Urinary bladder (tissue), 4 donors: Measurements from ENCODE around the gene IL36B. TPM values are rescaled to one million over a fixed set of nuclear protein-coding genes. Genes with fewer than 3 reads are reported as not detected.

ENCODE experiments used
- DNase-seq: peaks from one replicate; pipeline ENCODE4 v3.0.0-alpha.2; 2015; ENCODE audit errors: extremely low spot score
- H3K27ac ChIP-seq: one replicate; pipeline ENCODE4 v1.5.1; 2013; ENCODE audit warnings: low read depth, mild to moderate bottlenecking, moderate library complexity
- H3K36me3 ChIP-seq: one replicate; pipeline ENCODE4 v1.6.1; 2013; ENCODE audit warnings: mild to moderate bottlenecking, moderate library complexity; ENCODE audit not compliant: insufficient read depth
- H3K4me1 ChIP-seq: one replicate; pipeline ENCODE4 v1.6.1; 2013; ENCODE audit warnings: mild to moderate bottlenecking, moderate library complexity; ENCODE audit not compliant: insufficient read depth
- H3K4me3 ChIP-seq: one replicate; pipeline ENCODE4 v1.5.1; 2013; ENCODE audit warnings: low read depth, low read length
- WGBS: extraction: QIAGEN DNeasy Blood & Tissue Kit; methylation state at CpG from one replicate; pipeline ENCODE4 v1.1.7; 2013; 5-methylcytosine and 5-hydroxymethylcytosine counted together
- polyA plus RNA-seq: library from polyadenylated mRNA; stranded (reverse); fragments of 200-250 nt; gene quantifications from one replicate; pipeline ENCODE4 v1.2.3, GENCODE V29; 2013
- total RNA-seq: library from RNA; depleted of rRNA; stranded (reverse); fragments of >200 nt; gene quantifications from one replicate; pipeline ENCODE4 v1.2.3, GENCODE V29; 2014
- donor health status: healthy with polysubstance abuse.
- donor health status: healthy.

IL36B gene
- total and polyA plus RNA-seq, 2 donors: not detected

DNA sequence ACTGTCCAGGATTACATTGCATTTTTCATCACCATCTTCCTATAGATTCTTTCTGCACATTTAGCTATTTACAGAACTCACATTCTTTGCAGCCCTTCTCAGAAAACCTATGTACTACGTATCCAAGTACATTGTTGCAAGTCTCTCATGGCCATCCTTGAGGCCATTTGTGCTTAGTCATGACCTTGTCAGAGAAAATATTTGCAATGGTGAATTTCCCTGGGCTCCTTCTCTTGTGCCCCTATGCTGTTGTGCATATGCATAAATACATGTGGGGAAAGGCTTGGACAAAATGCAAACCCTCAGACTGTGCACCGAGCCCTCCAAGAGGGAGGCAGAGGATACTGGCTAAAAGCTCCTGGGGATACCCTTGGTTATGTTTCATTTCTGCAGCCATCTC, 27.9 kb downstream of the IL36B start:
- no peaks in the 10 kb centered on the region for H3K4me1 ChIP-seq
- 94% methylated on average over 2 of the region's 2 CpGs for WGBS
- H3K27ac ChIP-seq: no peak overlapping the region
- H3K36me3 ChIP-seq: no peaks in the 10 kb centered on the region
- no peak for DNase-seq
- no peak overlapping the region for H3K4me3 ChIP-seq

- H3K4me3 ChIP-seq: no peak overlapping the region
- no peak for DNase-seq
- no peak overlapping the region for H3K27ac ChIP-seq
- WGBS: 61% methylated on average over 4 of the region's 4 CpGs
- H3K4me1 ChIP-seq: no peaks in the 10 kb centered on the region
- no peaks in the 10 kb centered on the region for H3K36me3 ChIP-seq
Measured at GRCh38 chr2:113021312-113021711, 31.4 kb downstream of the IL36B start.

- 80% methylated on average over 3 of the region's 3 CpGs for WGBS
Measured at GRCh38 chr2:113018509-113018908, 34.2 kb downstream of the IL36B start.

DNA sequence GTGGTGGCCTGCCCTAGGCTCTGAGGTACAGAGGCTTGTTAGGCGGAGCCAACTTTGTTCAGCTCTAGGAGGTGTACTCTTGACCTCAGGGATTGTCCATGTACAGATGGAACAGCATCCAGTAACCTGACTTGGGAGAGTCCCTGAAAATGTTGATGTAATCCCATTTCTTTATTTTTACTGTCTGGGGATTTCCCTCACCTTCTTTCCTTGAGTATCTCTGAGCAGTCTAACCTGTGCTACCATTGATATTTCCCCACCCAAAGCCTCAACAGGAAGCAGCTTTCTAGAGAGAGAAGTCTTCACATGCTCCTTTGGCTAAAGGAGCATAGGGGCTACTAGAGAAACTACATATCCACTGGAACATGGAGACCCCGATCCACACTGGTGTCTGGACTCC, 37.0 kb downstream of the IL36B start:
- DNase-seq: no peak
- no peaks in the 10 kb centered on the region for H3K36me3 ChIP-seq
- 86% methylated on average over 2 of the region's 2 CpGs for WGBS
- no peaks in the 10 kb centered on the region for H3K4me1 ChIP-seq
- H3K27ac ChIP-seq: no peak overlapping the region
- no peak overlapping the region for H3K4me3 ChIP-seq

More at GRCh38 chr2:113018509-113018908, 34.2 kb downstream of the IL36B start:
- H3K27ac ChIP-seq: no peak overlapping the region
- H3K4me3 ChIP-seq: no peak overlapping the region
- no peaks in the 10 kb centered on the region for H3K4me1 ChIP-seq
- no peaks in the 10 kb centered on the region for H3K36me3 ChIP-seq
- DNase-seq: no peak

- no peak for DNase-seq
- Histone ChIP-seq H3K4me1 (no peaks in the 10 kb centered on the region), H3K36me3 (no peaks in the 10 kb centered on the region), H3K4me3 (no peak overlapping the region), H3K27ac (no peak overlapping the region)
- WGBS: 60% methylated on average over 1 of the region's 1 CpG
Measured at GRCh38 chr2:113015042-113015441, 37.6 kb downstream of the IL36B start.

- Histone ChIP-seq H3K36me3 (no peaks in the 10 kb centered on the region), H3K27ac (no peak overlapping the region), H3K4me1 (no peaks in the 10 kb centered on the region), H3K4me3 (no peak overlapping the region)
- no peak for DNase-seq
- WGBS: 91% methylated on average over 2 of the region's 2 CpGs
Measured at GRCh38 chr2:113014067-113014466, 38.6 kb downstream of the IL36B start.

GRCh38 chr2:113013336-113013661, 39.4 kb downstream of the IL36B start:
- Histone ChIP-seq H3K4me3 (no peak overlapping the region), H3K36me3 (no peaks in the 10 kb centered on the region), H3K27ac (no peak overlapping the region), H3K4me1 (no peaks in the 10 kb centered on the region)
- WGBS: 77% methylated on average over 3 of the region's 3 CpGs
- DNase-seq: no peak

GRCh38 chr2:113012436-113013335, 40.0 kb downstream of the IL36B start:
- DNase-seq: no peak
- Histone ChIP-seq H3K4me1 (no peaks in the 10 kb centered on the region), H3K36me3 (no peaks in the 10 kb centered on the region), H3K4me3 (no peak overlapping the region), H3K27ac (no peak overlapping the region)
- 71% methylated on average over 8 of the region's 8 CpGs for WGBS

DNA sequence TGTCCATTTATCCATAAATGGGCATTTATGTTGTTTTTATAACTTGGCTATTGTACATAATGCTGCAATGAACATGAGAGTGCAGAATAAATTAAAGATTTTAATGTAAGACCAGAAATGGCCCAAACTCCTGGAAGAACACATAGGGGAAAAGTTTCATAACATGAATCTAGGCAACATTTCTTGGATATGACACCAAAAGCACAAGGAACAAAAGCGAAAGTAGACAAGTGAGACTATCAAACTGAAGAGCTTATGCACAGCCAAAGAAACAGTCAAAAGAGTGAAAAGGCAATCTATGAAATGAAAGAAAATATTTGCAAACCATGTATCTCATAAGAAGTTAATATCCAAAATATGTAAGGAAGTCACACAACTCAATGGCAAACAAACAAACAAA, 41.6 kb downstream of the IL36B start:
- no peak overlapping the region for H3K27ac ChIP-seq
- H3K36me3 ChIP-seq: no peaks in the 10 kb centered on the region
- no peak overlapping the region for H3K4me3 ChIP-seq
- 94% methylated on average over 1 of the region's 1 CpG for WGBS
- DNase-seq: no peak
- H3K4me1 ChIP-seq: no peaks in the 10 kb centered on the region

DNA sequence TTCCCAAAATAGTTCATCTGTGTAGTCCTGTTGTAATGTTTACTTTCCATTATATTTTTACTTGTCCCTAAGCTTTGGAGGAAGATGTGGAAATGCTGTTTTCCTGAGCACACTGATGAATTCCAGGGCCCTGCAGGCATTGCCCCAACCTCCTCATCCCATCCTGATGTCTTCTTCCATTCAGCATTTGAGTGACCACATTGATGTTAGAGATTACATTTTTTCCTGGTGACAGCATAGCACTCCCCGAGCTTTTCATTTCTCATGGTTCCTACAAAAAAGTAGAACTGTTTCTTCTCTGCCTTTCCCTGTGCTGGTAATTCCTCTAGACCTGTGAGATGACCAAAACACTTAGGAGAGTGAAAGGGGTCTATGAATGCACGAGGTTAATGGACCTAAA, 42.6 kb downstream of the IL36B start:
- Histone ChIP-seq H3K4me1 (no peaks in the 10 kb centered on the region), H3K4me3 (no peak overlapping the region), H3K36me3 (no peaks in the 10 kb centered on the region), H3K27ac (no peak overlapping the region)
- DNase-seq: no peak
- WGBS: 40% methylated on average over 2 of the region's 2 CpGs

DNA sequence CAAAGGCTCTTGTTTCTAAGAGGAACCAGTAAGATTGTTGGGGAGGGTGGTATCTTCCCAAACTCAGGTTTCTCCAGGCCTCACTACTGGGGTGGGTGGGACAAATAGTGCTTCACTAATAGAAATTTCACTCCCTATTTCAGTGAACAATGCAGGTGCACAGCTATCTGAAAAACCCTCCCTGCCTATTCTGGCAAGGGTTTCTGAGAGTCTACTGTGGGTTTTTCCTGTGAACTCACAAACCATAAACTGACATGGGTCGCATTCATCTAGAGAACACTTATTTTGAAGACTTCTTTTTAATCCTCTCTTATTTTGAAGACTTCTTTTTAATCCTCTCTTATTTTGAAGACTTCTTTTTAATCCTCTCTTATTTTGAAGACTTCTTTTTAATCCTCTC, 43.0 kb downstream of the IL36B start:
- 80% methylated on average over 1 of the region's 1 CpG for WGBS
- Histone ChIP-seq H3K4me3 (no peak overlapping the region), H3K4me1 (no peaks in the 10 kb centered on the region), H3K27ac (no peak overlapping the region), H3K36me3 (no peaks in the 10 kb centered on the region)
- no peak for DNase-seq

DNA sequence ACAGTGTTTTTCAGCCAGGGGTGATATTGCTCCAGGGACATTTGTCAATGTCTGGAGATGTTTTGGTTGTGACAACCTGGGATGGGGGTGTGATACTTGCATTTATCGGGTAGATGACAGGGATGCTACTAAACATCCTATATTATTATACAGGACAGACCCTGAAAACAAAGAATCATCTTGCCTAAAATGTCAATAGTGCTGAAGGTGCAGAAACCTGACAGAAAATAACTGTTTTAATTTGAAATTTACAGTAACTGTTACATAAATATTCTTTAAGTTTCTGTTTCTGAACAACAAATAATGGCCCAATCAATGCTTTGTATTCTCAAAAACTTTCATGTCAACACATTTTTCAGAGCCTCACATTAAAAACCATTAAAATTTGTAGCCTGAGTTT, 45.4 kb downstream of the IL36B start:
- WGBS: 85% methylated on average over 1 of the region's 1 CpG
- no peaks in the 10 kb centered on the region for H3K4me1 ChIP-seq
- no peak overlapping the region for H3K4me3 ChIP-seq
- no peak for DNase-seq
- no peak overlapping the region for H3K27ac ChIP-seq
- H3K36me3 ChIP-seq: no peaks in the 10 kb centered on the region

- Histone ChIP-seq H3K36me3 (no peaks in the 10 kb centered on the region), H3K4me3 (no peak within 1 kb of the TSS), H3K4me1 (no peaks in the 10 kb centered on the region), H3K27ac (no peak within 1 kb of the TSS)
- no peak for DNase-seq
- 88% methylated on average over 3 of the region's 3 CpGs for WGBS
Measured at GRCh38 chr2:113005030-113005509, 47.6 kb downstream of the IL36B start, which contains the start of gene IL36A. TSS of gene IL36A (plus strand) at chr2:113005459. CDS start at chr2:113005872, 413 bp downstream.

- DNase-seq: no peak
- H3K27ac ChIP-seq: no peak overlapping the region
- H3K4me1 ChIP-seq: no peaks in the 10 kb centered on the region
- no peak overlapping the region for H3K4me3 ChIP-seq
- no peaks in the 10 kb centered on the region for H3K36me3 ChIP-seq
- WGBS: 73% methylated on average over 2 of the region's 2 CpGs
Measured at GRCh38 chr2:113002677-113003076, 50.0 kb downstream of the IL36B start.
